Left renal pelvis (tissue), 4 donors: Measurements from ENCODE around the gene SEPHS1. TPM values are rescaled to one million over a fixed set of nuclear protein-coding genes. Genes with fewer than 3 reads are reported as not detected.
"Not testable (repeated sequence)": the region's sequence is repeated elsewhere in the genome, so short reads cannot be mapped to it uniquely, and the experiment has no call there.

Experiments used
- DNase-seq, 4 donors: peaks; one replicate each; pipeline ENCODE4 v3.0.0-alpha.2; 2013; ENCODE audit warnings: low read depth in 4 of 4, low spot score in 3 of 4
- polyA plus RNA-seq, 4 donors: library from polyadenylated mRNA; unstranded; fragments of 120-200 nt; gene quantifications; one replicate each; pipeline ENCODE4 v1.2.1, GENCODE V29; 2013; ENCODE audit not compliant: insufficient read length in 4 of 4

Gene SEPHS1
- polyA plus RNA-seq, 4 donors = 101 to 142 (median 115) TPM

DNA sequence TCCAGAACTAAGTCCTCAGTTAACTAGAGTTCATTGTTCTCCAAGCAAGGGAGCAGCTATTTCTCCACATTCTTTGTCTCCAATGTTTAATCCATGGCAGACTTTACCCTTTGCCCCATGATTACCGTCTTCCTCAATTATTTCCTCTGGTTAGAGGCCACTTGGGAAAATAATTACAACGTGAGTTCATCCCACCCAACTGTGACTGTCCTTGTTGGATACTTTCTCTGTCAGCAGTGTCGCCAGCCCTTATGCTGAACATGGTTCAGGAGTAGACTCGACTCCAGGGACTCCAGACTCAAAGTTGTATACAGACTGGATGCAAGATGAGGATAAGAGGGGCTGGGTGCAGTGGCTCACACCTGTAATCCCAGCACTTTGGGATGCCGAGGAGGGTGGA lies 17.1 kb upstream of the SEPHS1 start:
- peak in 1 of 4 donors; percentile 12 for DNase-seq

DNA sequence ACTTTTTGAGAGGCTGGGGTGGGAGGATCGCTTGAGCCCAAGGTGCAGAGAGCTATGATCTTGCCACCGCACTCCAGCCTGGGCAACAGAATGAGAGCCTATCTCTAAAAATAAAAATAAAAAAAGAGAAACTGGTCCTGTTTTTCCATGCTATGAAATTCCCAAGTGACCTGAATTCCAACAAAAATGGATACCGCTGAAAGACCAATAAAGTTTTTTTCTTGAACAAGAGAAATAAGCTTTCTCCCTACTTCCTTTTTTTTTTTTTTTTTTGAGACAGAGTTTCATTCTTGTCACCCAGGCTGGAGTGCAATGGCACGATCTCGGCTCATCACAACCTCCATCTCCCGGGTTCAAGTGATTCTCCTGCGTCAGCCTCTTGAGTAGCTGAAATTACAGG lies 12.5 kb upstream of the SEPHS1 start:
- DNase-seq = no peak

GRCh38 chr10:13356392-13356791 lies 8.3 kb upstream of the SEPHS1 start:
- no peak for DNase-seq

DNA sequence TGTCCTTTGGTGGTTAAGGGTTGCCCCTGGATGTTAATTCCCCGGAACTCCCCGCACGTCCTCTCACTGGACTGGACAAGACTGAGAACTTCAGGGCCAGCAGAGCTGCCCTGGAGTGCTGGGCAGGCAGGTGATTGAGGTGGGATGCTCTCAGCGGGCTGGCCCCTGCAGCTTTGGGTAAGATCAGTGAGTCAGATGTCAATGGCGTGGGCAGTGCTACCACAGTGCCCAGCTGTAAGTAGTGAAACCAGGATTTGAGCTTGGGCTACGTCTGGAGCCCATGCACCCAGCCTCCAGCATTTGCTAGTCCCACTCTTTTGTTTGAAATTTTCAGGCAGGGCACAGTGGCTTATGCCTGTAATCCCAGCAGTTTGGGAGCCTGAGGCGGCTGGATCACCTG lies 6.7 kb upstream of the SEPHS1 start:
- DNase-seq = no peak

DNA sequence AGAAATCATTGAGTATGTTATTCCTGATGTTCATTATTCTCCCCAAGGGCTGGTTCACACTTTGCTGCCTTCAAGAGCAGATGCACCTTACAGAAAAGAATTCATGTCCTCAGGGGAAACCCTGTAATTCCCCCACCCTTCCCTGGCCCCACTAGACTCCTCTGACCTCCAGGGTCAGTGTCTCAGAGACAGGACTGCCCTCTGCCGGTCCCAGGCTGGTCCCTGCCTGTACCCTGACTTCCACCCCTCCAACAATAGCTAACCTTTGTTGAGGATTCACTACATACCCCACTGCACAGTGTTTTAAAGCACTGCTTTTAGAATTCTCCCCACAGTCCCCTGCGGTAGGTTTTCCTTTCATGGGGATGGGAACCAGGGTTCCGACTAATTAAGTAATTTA lies 4.4 kb upstream of the SEPHS1 start:
- DNase-seq = no peak

GRCh38 chr10:13351340-13351915 lies 3.3 kb upstream of the SEPHS1 start:
- no peak for DNase-seq

DNA sequence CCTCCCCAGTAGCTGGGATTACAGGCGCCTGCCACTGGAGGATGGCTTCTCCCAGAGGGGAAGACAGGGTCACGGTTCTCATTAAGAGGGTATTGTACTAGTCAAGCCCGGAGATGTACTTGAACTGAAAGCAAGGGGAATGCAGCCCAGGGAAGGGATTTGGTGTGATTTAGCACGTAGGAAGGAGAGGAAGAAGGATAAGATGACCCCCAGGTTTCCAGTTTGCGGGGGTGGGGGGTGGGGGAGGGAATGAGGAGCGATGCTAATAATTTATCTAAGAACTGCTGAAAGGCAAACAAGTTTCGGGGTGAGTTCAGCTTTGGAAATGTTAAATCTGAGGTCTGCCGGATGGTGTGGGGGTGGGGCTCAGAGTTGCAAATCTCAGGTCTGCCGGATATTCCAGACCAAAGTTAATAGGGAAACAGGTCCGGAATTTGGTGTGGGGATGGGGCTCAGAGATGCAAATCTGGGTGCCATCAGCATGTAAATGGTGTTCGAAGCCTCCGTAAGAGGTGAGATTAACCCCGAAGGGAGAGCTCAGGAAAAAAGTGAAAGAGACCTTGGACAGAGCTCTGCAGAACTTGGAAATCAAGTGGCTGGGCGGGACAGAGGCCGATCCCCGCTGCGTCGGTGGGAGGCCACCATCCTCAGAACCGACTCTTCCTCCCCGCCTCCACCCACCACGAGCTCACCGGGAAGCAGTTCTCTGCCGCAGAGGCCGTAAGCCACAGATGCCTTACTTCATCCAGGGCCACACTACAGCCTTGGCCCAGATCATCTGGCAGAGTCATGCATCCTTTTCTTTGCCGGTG lies 1.6 kb upstream of the SEPHS1 start:
- DNase-seq = peak; percentile 27 to 53 (median 40)

DNA sequence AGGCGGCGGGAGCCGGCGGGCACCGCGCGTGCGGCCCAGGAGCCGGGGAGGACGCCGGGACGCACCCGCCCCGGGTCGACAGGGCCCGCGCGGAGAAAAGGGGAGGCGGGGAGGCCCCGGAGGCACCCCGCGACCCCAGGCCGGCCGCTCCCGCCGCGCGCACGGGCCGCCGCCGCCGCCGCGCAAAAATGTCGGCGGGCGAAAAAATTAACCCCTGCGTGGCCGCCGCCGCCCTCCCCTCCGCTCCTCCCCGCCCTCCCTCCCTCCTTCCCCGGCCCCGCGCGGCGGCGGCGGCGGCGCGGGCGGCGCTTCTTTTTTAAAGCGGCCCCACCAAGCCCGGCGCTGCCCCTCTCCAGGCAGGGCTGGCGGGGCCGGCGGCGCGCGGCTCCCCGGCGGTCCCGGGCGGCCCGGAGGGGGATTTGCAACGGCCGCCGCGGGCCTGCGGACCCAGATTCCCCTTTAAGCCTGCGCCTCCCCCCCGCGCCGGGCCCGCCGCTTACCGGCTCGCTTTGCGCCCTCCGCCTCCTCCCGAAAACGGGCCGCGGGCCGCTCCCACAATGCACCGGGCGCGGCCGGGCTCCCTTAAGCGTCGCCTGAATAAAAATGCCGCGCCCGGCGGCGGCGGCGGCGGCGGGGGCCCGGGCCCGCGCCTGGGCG lies 465 bp downstream of the SEPHS1 start:
- DNase-seq = peak in 3 of 4 donors; percentile 53 to 69 (median 58)

GRCh38 chr10:13347043-13347499 lies 1.0 kb downstream of the SEPHS1 start:
- DNase-seq = peak in 3 of 4 donors; percentile 10 to 21 (median 20)

DNA sequence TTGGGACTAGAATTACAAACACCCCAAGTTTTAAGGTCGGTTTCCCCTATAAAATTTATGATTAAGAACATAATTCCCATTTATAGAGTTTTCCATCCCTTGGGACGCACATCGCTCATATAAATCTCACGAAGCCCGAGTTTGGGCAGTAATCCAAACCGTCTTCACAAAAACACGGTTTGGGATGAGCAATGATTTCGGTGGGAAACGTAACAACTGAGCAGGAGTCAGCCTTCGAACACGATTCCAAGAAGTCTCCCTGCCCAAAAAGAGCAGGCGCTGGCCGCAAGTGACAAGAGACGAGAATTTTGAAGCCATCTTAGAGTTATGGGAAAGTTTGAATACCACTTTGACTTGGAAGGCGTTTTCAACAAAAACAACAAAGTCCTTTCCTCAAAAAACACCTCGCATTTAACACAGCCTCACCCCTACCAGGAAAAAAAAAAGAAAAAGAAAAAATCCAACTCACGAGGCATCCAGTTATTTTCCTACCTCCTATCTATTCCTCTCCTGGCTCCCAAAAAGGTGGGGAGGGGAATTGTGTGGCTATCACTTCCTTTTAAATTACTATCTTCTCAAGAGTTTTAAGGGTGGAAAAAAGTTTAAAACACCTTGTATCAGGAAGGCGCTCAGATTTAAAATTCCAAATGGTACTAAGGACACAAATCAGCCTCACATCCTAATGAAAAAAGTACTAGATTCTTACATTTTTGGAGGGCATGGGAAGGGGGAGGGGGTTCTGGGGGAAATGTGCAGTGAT lies 1.6 kb downstream of the SEPHS1 start:
- peak; percentile 21 to 37 (median 34) for DNase-seq

DNA sequence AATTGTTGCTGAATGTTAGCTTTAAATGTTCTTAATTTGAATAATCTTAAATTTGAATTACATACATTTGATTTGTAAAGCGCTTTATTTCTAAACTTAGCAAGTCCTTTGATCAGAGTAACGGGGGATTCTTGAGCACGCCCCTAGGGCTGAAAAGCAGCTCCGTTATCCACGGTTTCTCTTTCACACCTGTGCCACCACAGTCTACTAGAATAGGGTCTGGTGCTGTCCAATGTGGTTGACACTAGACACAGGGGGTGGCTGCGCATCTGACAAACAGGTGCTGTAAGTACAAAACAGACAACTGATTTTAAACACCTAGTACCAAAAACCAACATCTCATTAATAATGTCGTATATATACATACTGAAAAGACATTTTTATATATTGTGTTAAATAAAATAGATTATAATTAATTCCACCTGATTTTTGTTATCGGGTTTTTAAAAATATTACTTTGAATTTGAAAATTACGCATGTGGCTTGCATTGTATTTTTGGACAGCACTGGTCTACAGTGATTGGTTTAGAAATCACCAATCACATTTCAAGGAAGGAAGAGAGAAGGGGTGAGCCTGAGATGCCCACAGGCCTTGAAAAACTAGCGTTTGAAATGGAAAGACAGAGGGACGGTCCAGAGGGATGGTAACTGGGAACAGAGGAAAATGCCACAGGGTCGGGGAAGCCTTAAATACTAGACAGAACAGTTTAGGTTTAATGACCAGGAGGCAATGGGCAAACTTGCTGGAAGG lies 7.3 kb downstream of the SEPHS1 start:
- no peak for DNase-seq

- no peak for DNase-seq
These were observed 8.0 kb downstream of the SEPHS1 start for GRCh38 chr10:13340068-13340467.

GRCh38 chr10:13338390-13339110 lies 9.5 kb downstream of the SEPHS1 start:
- DNase-seq = peak in 1 of 4 donors; percentile 12

DNA sequence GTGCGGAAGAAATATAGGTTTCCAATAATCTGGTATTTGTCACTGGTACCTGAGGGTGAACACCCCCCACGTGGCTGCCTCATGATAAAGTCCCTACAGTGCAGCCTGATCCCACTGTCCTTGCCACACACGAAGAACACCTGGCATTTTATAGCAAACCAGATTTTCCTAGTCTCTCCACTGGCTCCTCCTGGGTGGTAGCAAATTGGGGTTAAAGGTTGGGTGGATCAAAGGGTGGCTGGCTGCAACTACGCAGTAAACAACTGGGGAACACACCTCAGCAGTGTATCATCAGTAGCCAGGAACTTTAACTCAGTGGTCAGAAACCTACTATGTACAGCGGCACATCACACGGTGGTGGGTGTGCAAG lies 10.3 kb downstream of the SEPHS1 start:
- no peak for DNase-seq

DNA sequence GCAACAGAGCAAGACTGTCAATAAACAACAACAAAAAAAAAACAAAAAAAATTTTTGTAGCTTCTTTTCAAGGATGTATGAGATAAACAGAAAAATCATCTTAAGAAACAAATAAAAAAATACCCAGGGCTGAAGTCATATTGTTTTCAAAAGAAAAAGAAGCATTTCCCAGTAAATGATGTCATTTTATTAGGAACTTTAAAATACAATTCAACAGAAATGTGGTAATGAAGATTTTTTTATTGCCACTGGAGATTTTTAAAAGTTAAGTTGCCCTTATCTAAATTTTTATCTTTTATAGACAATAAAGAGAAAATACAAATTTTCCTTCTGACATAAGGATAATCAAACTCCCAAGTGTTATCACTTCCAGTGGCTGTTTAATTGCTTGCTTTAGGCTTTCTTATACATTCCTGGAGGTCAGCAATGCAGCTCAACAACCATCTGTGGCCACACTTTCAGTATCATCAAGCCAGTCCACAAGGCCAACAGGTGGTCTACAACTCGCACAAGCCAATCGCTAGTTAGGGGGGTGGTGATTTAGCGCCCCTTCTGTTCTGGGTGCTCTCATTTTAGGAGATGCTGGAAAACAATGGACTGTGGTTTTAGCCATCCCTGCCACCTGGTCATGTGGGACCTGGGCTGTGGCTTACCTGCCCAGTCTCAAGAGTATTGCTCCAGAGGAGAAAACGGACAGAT lies 10.8 kb downstream of the SEPHS1 start:
- no peak for DNase-seq

DNA sequence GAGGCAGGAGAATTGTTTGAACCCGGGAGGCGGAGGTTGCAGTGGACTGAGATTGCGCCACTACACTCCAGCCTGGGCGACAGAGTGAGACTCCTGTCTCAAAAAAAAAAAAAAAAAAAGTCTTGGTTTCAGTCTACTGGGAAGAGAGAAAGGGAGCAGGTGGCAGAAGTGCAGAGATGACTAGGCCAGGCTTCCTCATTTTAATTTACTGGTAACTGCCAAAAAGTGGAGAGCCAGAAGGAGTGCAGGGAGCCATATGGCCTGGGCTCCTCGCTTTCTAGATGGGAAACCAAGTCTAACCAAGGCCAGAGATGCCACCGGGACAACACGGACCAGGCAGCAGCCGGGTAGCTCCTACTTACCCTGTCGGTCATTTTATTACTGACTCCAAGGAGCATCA lies 12.2 kb downstream of the SEPHS1 start:
- no peak for DNase-seq

DNA sequence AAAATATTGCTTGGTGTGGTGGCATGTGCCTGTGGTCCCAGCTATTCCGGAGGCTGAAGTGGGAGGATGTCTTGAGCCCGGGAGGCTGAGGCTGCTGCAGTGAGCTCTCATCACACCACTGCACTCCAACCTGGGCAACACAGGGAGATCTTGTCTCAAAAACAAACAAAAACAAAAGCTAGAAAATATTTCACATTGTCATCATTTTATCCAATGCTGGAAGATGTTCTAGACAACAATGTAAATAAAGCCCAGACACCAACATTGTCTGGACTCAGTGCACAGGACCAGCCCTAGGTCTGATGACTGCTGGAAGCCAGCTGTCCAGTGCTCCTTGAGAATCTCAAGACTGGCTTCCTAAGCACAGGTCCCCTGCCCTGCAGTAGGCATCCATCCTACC lies 13.5 kb downstream of the SEPHS1 start:
- DNase-seq = no peak

DNA sequence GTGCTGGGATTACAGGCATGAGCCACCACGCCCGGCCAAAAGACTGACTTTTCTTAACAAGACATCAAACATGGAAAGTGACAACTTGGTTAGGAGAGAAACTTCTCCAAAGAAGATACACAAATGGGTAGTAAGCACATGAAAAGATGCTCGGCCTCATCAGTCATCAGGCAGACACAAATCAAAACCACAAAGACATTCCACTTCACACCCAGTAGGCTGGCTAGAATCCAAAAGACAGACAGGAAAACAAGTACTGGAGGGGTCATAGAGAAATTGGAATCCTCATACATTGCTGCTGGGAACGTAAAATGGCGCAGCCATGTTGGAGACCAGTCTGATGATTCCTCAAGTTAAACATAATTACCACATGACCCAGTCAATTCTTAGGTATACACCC lies 16.4 kb downstream of the SEPHS1 start:
- no peak for DNase-seq

DNA sequence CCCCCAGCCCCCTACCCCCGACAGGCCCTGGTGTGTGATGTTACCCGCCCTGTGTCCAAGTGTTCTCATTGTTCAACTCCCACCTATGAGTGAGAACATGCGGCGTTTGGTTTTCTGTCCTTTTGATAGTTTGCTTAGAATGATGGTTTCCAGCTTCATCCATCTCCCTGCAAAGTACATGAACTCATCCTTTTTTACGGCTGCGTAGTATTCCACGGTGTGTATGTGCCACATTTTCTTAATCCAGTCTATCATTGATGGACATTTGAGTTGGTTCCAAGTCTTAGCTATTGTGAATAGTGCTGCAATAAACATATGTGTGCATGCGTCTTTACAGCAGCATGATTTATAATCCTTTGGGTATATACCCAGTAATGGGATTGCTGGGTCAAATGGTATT lies 17.1 kb downstream of the SEPHS1 start:
- not testable (repeated sequence) for DNase-seq
